PC-3 (cell line): Measurements from ENCODE around the gene PHF13. TPM values are rescaled to one million over a fixed set of nuclear protein-coding genes. Genes with fewer than 3 reads are reported as not detected.

Source experiments
- ATAC-seq: fragments of 200-7000 bp; cut with Tn5 transposase; 2 replicates; pipeline ENCODE4 v1.9.1; 2020; ENCODE audit warnings: mild to moderate bottlenecking, moderate library complexity
- BruUV-seq: library from RNA; stranded (reverse); fragments of 400-500 nt; replicated peaks from 2 replicates; lab custom pipeline; 2021; lab: Mats Ljungman, UMichigan
- CTCF ChIA-PET: fragments of 300-600 bp; sonication (Branson Sonifier 250); formaldehyde crosslinking; loops from one replicate; lab custom pipeline; 2022; ENCODE audit warnings: antibody characterized with exemption; lab: Charles Lee
- POLR2A ChIA-PET: fragments of 300-600 bp; sonication (Branson Sonifier 250); formaldehyde crosslinking; loops from one replicate; lab custom pipeline; 2022; ENCODE audit warnings: antibody characterized with exemption; ENCODE audit not compliant: unreplicated experiment; lab: Charles Lee
- DNase-seq: peaks from one replicate; pipeline ENCODE4 v3.0.0-alpha.2; 2015
- H2AFZ ChIP-seq: fragments of 300-600 bp; sonication (generic); 2 replicates; pipeline ENCODE4 v1.6.0; 2016; ENCODE audit warnings: antibody characterized with exemption, low read length
- H3F3A ChIP-seq: fragments of 300-600 bp; sonication (generic); one replicate; pipeline ENCODE4 v1.6.0; 2017; ENCODE audit warnings: antibody characterized with exemption, low read length, control low read depth, mild to moderate bottlenecking; ENCODE audit not compliant: unreplicated experiment
- H3K27ac ChIP-seq: fragments of 300-600 bp; sonication (generic); 2 replicates; pipeline ENCODE4 v1.5.1; 2016; ENCODE audit warnings: mild to moderate bottlenecking, low read length
- H3K27me3 ChIP-seq: fragments of 300-600 bp; sonication (generic); 2 replicates; pipeline ENCODE4 v1.6.1; 2016; ENCODE audit warnings: low read length, mixed read lengths
- H3K36me3 ChIP-seq: fragments of 300-600 bp; sonication (generic); 2 replicates; pipeline ENCODE4 v1.6.1; 2016; ENCODE audit warnings: low read depth, mixed run types, low read length, mixed read lengths
- H3K4me1 ChIP-seq: fragments of 300-600 bp; sonication (generic); 2 replicates; pipeline ENCODE4 v1.5.1; 2016; ENCODE audit warnings: low read length; ENCODE audit not compliant: insufficient read depth
- H3K4me2 ChIP-seq: fragments of 300-600 bp; sonication (generic); 2 replicates; pipeline ENCODE4 v1.6.0; 2016; ENCODE audit warnings: low read length
- H3K4me3 ChIP-seq: fragments of 300-600 bp; sonication (generic); 2 replicates; pipeline ENCODE4 v1.5.1; 2016; ENCODE audit warnings: mild to moderate bottlenecking, low read length, mixed read lengths
- H3K79me2 ChIP-seq: fragments of 300-600 bp; sonication (generic); 2 replicates; pipeline ENCODE4 v1.6.1; 2017; ENCODE audit warnings: low read length, mixed read lengths
- H3K9ac ChIP-seq: fragments of 300-600 bp; sonication (generic); 2 replicates; pipeline ENCODE4 v1.6.0; 2016; ENCODE audit warnings: mild to moderate bottlenecking, low read length
- H3K9me2 ChIP-seq: fragments of 300-600 bp; sonication (generic); replicated peaks from 2 replicates; pipeline ENCODE4 v1.6.1; 2016; ENCODE audit warnings: mixed run types, low read length, mixed read lengths
- H3K9me3 ChIP-seq: fragments of 300-600 bp; sonication (generic); 2 replicates; pipeline ENCODE4 v1.6.1; 2016; ENCODE audit warnings: low read length, mixed read lengths
- H4K20me1 ChIP-seq: fragments of 300-600 bp; sonication (generic); 2 replicates; pipeline ENCODE4 v1.6.1; 2016; ENCODE audit warnings: low read length, mixed read lengths
- CTCF ChIP-seq: fragments of 300-600 bp; sonication (generic); conservative IDR thresholded peaks from 2 replicates; pipeline ENCODE4 v1.5.1; 2017; ENCODE audit warnings: antibody characterized with exemption, low read depth, mild to moderate bottlenecking, low read length
- EZH2phosphoT487 ChIP-seq: fragments of 300-600 bp; sonication (generic); IDR thresholded peaks from 2 replicates; pipeline ENCODE4 v1.6.1; 2018; ENCODE audit warnings: mild to moderate bottlenecking, antibody characterized with exemption, low read length, borderline replicate concordance
- intact Hi-C: fragments of 100-400 bp; cut with micrococcal nuclease; formaldehyde crosslinking; loops from 2 replicates; pipeline ENCODE4 v1.9.0; 2023
- total RNA-seq: library from RNA; depleted of rRNA; stranded (reverse); fragments of >200 nt; gene quantifications from 2 replicates; pipeline ENCODE4 v1.2.3, GENCODE V29; 2014

The PHF13 gene
- total RNA-seq, 1 experiment from 2014 or later = 13.2 TPM

GRCh38 chr1:6601049-6601922 is 12.2 kb upstream of the PHF13 start:
- H3K9me3 ChIP-seq = no peaks in the 10 kb centered on the region
- H3K9me2 ChIP-seq = no peaks in the 10 kb centered on the region
- peaks cover 63% of the 10 kb centered on the region for H3K79me2 ChIP-seq
- peaks cover 23% of the 10 kb centered on the region for H3K36me3 ChIP-seq
- DNase-seq (peak; percentile 100), ATAC-seq (peak; percentile 60)
- H3K27me3 ChIP-seq = no peaks in the 10 kb centered on the region
- ChIA-PET POLR2A (no interaction called here), CTCF (interaction anchor here (1.1 kb wide), 1 partner anchor 47 kb away, joined by 3 read pairs; the partner anchor contains the start of gene NOL9)
- peak overlapping the region; percentile 51; the same call in 1 of the 2 replicates for H2AFZ ChIP-seq
- peaks cover 30% of the 10 kb centered on the region for H3K4me1 ChIP-seq
- TF ChIP-seq CTCF (no peak; the same call in 1 of the 2 replicates), EZH2phosphoT487 (peak; percentile 76; the same call in 1 of the 2 replicates)
- H3K4me3 ChIP-seq = peak overlapping the region; percentile 86
- peak overlapping the region; percentile 91 for H3K9ac ChIP-seq
- TSS peak; percentile 85 for BruUV-seq
- no peaks in the 10 kb centered on the region for H3F3A ChIP-seq
- H3K27ac ChIP-seq = peak overlapping the region; percentile 93
- H3K4me2 ChIP-seq = peak overlapping the region; percentile 92
- intact Hi-C loops = loop anchor here (1.0 kb wide), 5 partner anchors 11 to 110 kb away; partner anchors contain the start of genes NOL9, PLEKHG5 and ZBTB48
- H4K20me1 ChIP-seq = peaks cover 41% of the 10 kb centered on the region

- no peaks in the 10 kb centered on the region for H3K9me2 ChIP-seq
- intact Hi-C loops = loop anchor here (1.0 kb wide), 5 partner anchors 10 to 111 kb away; partner anchors contain the start of genes NOL9, PLEKHG5 and ZBTB48
- no peaks in the 10 kb centered on the region for H3K9me3 ChIP-seq
- peaks cover 33% of the 10 kb centered on the region for H4K20me1 ChIP-seq
- H3K79me2 ChIP-seq = peaks cover 55% of the 10 kb centered on the region
- H2AFZ ChIP-seq = peak overlapping the region; percentile 51
- peak overlapping the region; percentile 86 for H3K4me3 ChIP-seq
- DNase-seq = peak; percentile 57
- H3K27me3 ChIP-seq = no peaks in the 10 kb centered on the region
- peak; percentile 82 for TF ChIP-seq EZH2phosphoT487
- TF ChIP-seq CTCF = no peak
- CTCF ChIA-PET = interaction anchor here (1.1 kb wide), 1 partner anchor 48 kb away, joined by 3 read pairs; the partner anchor contains the start of gene NOL9
- H3K27ac ChIP-seq = peak overlapping the region; percentile 93
- POLR2A ChIA-PET = interaction anchor here (0.5 to 1.3 kb wide), 2 partner anchors 22 to 45 kb away, joined by 3 to 12 read pairs; partner anchors contain the start of gene ZBTB48
- BruUV-seq = no TSS peak
- H3K9ac ChIP-seq = peak overlapping the region; percentile 91
- peak overlapping the region; percentile 92 for H3K4me2 ChIP-seq
- peaks cover 30% of the 10 kb centered on the region for H3K4me1 ChIP-seq
- peak; percentile 16 for ATAC-seq
- H3F3A ChIP-seq = no peaks in the 10 kb centered on the region
- H3K36me3 ChIP-seq = peaks cover 15% of the 10 kb centered on the region
Observed at GRCh38 chr1:6601923-6602668, 11.4 kb upstream of the PHF13 start.
